SU-DHL-6 (cell line): ENCODE data around the gene FOXA2.

ENCODE experiments used
- H2AFZ ChIP-seq: fragments of 200-600 bp; sonication (generic); 2 replicates; pipeline ENCODE4 v1.6.1; 2014; ENCODE audit warnings: low read depth, mild to moderate bottlenecking, moderate library complexity, mixed read lengths, antibody characterized with exemption, low read length; ENCODE audit not compliant: severe bottlenecking
- H3F3A ChIP-seq: fragments of 200-600 bp; shearing (Covaris generic); 2 replicates; pipeline ENCODE4 v1.6.0; 2016; ENCODE audit warnings: antibody characterized with exemption, mild to moderate bottlenecking; ENCODE audit not compliant: insufficient read depth
- H3K27ac ChIP-seq: fragments of 200-600 bp; sonication (generic); 2 replicates; pipeline ENCODE4 v1.5.1; 2016; ENCODE audit warnings: low read depth, mild to moderate bottlenecking, low read length, moderate library complexity, mixed read lengths
- H3K27me3 ChIP-seq: fragments of 200-600 bp; sonication (generic), shearing (Covaris generic); 2 replicates; pipeline ENCODE4 v1.6.0; 2014; ENCODE audit warnings: mild to moderate bottlenecking, low read length
- H3K36me3 ChIP-seq: fragments of 200-600 bp; sonication (generic); 2 replicates; pipeline ENCODE4 v1.6.1; 2014; ENCODE audit warnings: mild to moderate bottlenecking, low read length, mixed read lengths
- H3K4me2 ChIP-seq: fragments of 300-600, 200-600 bp; shearing (Covaris generic), sonication (generic); 2 replicates; pipeline ENCODE4 v1.6.0; 2014; ENCODE audit warnings: low read length, low read depth, mild to moderate bottlenecking; ENCODE audit not compliant: poor library complexity, severe bottlenecking
- H3K4me3 ChIP-seq: fragments of 200-600 bp; sonication (generic); 2 replicates; pipeline ENCODE4 v1.5.1; 2014; ENCODE audit warnings: antibody characterized with exemption, low read length, mild to moderate bottlenecking, mixed read lengths; ENCODE audit not compliant: insufficient read depth, poor library complexity, severe bottlenecking
- H3K79me2 ChIP-seq: fragments of 200-600 bp; sonication (generic); 2 replicates; pipeline ENCODE4 v1.6.1; 2014; ENCODE audit warnings: mild to moderate bottlenecking, low read length, moderate library complexity; ENCODE audit not compliant: insufficient read depth
- H3K9ac ChIP-seq: fragments of 200-600 bp; sonication (generic); 2 replicates; pipeline ENCODE4 v1.7.0; 2014; ENCODE audit warnings: mild to moderate bottlenecking, low read length
- H3K9me2 ChIP-seq: fragments of 200-600 bp; sonication (generic); replicated peaks from 2 replicates; pipeline ENCODE4 v1.6.1; 2014; ENCODE audit warnings: low read length; ENCODE audit not compliant: insufficient read depth
- H3K9me3 ChIP-seq: fragments of 200-600 bp; sonication (generic); 2 replicates; pipeline ENCODE4 v1.6.1; 2014; ENCODE audit warnings: low read length, mixed read lengths; ENCODE audit not compliant: insufficient read depth
- H4K20me1 ChIP-seq: fragments of 200-600 bp; sonication (generic); 2 replicates; pipeline ENCODE4 v1.6.1; 2014; ENCODE audit warnings: low read depth, mild to moderate bottlenecking, antibody characterized with exemption, low read length, moderate library complexity, mixed read lengths
- EZH2phosphoT487 ChIP-seq: fragments of 200-600 bp; sonication (generic), shearing (Covaris generic); conservative IDR thresholded peaks from 2 replicates; pipeline ENCODE4 v1.6.1; 2018; ENCODE audit warnings: mild to moderate bottlenecking, antibody characterized with exemption, low read length, moderate library complexity, mixed read lengths
- TF ChIP-seq, protein P1 (sequence below): fragments of 200-600 bp; sonication (generic); IDR thresholded peaks from one replicate; pipeline ENCODE4 v1.5.1; 2017; ENCODE audit warnings: antibody characterized with exemption, mild to moderate bottlenecking, low read length, moderate library complexity; ENCODE audit not compliant: insufficient read depth, poor library complexity, severe bottlenecking

FOXA2 gene

DNA sequence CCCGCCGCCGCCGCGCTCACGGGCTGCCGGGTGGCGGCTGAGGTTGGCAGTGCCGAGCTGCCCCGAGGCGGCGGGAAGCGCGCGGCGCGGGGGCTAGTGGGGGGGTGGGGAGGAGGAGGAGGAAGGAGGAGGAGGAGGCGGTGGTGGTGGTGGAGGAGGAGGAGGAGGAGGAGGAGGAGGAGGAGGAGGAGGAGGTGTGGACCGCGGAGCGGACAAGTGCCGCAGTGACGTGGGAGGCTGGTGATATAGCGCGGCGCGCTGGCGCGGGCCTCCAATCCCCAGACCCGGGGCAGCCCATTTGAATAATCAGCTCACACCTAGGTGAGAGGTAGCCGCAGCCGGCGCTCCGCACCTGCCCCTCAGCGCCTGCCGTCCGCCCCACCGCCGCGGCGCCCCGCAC, at the start of gene FOXA2:
TSS of gene FOXA2 (minus strand) at position 51 of the 400 bp plus-strand sequence. CDS start 294 bp downstream, outside the sequence.
- Histone ChIP-seq H3K4me3 (no peak within 1 kb of the TSS), H3F3A (no peaks in the 10 kb centered on the region), H3K9me3 (no peaks in the 10 kb centered on the region), H3K4me2 (no peak within 1 kb of the TSS), H4K20me1 (no peaks in the 10 kb centered on the region), H3K9ac (no peak within 1 kb of the TSS), H3K79me2 (no peaks in the 10 kb centered on the region), H2AFZ (no peak within 1 kb of the TSS), H3K27me3 (no peaks in the 10 kb centered on the region), H3K36me3 (no peaks in the 10 kb centered on the region), H3K9me2 (no peaks in the 10 kb centered on the region), H3K27ac (no peak within 1 kb of the TSS)
- no peak for TF ChIP-seq EZH2phosphoT487
- TF ChIP-seq, protein P1, sequence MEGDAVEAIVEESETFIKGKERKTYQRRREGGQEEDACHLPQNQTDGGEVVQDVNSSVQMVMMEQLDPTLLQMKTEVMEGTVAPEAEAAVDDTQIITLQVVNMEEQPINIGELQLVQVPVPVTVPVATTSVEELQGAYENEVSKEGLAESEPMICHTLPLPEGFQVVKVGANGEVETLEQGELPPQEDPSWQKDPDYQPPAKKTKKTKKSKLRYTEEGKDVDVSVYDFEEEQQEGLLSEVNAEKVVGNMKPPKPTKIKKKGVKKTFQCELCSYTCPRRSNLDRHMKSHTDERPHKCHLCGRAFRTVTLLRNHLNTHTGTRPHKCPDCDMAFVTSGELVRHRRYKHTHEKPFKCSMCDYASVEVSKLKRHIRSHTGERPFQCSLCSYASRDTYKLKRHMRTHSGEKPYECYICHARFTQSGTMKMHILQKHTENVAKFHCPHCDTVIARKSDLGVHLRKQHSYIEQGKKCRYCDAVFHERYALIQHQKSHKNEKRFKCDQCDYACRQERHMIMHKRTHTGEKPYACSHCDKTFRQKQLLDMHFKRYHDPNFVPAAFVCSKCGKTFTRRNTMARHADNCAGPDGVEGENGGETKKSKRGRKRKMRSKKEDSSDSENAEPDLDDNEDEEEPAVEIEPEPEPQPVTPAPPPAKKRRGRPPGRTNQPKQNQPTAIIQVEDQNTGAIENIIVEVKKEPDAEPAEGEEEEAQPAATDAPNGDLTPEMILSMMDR = no peak

DNA sequence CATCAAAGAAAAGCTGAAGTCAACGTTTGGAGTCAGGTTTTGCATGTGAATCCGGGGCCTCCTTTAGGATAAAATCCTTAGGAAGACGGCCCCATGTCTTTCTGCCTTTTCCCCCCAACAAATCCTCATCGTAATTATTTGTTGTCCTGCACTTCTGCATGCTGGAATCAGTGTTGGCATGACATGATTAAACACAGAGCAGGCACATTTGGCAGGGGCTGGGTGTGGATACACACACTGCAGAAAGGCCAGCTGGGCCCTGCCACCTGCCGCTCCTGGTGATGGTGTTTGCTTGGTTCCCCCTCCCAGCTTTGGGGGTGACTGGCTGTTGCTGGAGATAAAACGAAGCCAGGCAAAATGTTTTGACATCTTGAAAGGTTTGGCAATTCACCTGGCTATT, 46.3 kb upstream of the FOXA2 start:
- Histone ChIP-seq H3K9me3 (no peaks in the 10 kb centered on the region), H3K4me3 (no peak overlapping the region), H3K9ac (no peak overlapping the region), H4K20me1 (no peaks in the 10 kb centered on the region), H3F3A (no peaks in the 10 kb centered on the region), H3K27me3 (no peaks in the 10 kb centered on the region), H3K79me2 (no peaks in the 10 kb centered on the region), H2AFZ (no peak overlapping the region), H3K36me3 (no peaks in the 10 kb centered on the region), H3K27ac (no peak overlapping the region), H3K4me2 (no peak overlapping the region), H3K9me2 (no peaks in the 10 kb centered on the region)
- TF ChIP-seq EZH2phosphoT487 = no peak
- TF ChIP-seq, protein P1 = no peak

- Histone ChIP-seq H3K9me3 (no peaks in the 10 kb centered on the region), H3K9ac (no peak overlapping the region), H3K4me2 (no peak overlapping the region), H2AFZ (no peak overlapping the region), H3K36me3 (no peaks in the 10 kb centered on the region), H3K79me2 (no peaks in the 10 kb centered on the region), H3K4me3 (no peak overlapping the region), H3K27ac (no peak overlapping the region), H3F3A (no peaks in the 10 kb centered on the region), H4K20me1 (no peaks in the 10 kb centered on the region), H3K27me3 (no peaks in the 10 kb centered on the region), H3K9me2 (no peaks in the 10 kb centered on the region)
- TF ChIP-seq EZH2phosphoT487 = no peak
- TF ChIP-seq, protein P1 = no peak
Observed at GRCh38 chr20:22629927-22630326, 45.6 kb upstream of the FOXA2 start.
